ENCODE measurements around the gene ACVR2B.

ACVR2B gene

DNA sequence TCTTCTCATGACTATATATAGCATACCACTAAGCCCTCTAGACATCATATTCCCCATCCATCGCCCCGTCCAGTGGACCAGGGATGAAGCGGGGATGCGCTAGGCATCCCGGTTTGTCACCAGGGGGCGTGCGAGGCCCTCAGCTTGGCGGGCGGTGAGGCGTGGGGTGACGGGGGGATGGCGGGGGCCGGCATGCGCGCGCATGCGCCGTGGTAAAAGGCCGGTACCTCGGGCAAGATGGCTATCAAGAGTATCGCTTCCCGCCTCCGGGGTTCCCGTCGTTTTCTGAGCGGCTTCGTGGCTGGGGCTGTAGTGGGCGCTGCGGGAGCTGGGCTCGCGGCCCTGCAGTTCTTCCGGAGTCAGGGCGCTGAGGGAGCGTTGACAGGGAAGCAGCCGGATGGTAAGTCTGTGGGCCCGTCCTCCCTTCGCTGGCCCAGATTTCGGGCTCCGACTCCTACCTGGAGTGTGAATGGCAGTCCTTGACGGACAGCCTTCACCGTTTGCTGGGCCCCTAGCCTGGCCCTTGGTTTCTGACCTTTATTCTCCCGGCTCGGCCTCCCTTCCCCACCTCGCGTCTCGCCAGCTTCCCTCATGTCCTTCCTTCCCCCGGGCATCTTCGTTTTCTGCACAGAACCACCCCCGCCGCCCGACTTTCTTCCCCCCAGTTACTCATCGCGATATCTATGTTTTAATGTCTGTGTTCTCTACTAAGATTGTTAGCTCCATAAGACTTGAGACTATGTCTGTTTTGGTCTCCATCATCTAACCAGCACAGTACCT lies 42.6 kb downstream of the ACVR2B start, which contains the start of gene EXOG:
EXOG (plus strand) TSS at position 210 of the 780 bp plus-strand sequence; CDS start at position 238, 28 bp downstream.
- no peaks in the 10 kb centered on the region for H3K36me3 ChIP-seq (ENCODE audit: control insufficient read depth, insufficient read depth, low read length)
- peak within 1 kb of the TSS; percentile 87 for H3K4me2 ChIP-seq (ENCODE audit: low read length)
- peak within 1 kb of the TSS; percentile 74 for H3K4me3 ChIP-seq (ENCODE audit: low read depth, low read length)
- H2AFZ ChIP-seq: peak within 1 kb of the TSS; percentile 96
- TF ChIP-seq, protein P1, sequence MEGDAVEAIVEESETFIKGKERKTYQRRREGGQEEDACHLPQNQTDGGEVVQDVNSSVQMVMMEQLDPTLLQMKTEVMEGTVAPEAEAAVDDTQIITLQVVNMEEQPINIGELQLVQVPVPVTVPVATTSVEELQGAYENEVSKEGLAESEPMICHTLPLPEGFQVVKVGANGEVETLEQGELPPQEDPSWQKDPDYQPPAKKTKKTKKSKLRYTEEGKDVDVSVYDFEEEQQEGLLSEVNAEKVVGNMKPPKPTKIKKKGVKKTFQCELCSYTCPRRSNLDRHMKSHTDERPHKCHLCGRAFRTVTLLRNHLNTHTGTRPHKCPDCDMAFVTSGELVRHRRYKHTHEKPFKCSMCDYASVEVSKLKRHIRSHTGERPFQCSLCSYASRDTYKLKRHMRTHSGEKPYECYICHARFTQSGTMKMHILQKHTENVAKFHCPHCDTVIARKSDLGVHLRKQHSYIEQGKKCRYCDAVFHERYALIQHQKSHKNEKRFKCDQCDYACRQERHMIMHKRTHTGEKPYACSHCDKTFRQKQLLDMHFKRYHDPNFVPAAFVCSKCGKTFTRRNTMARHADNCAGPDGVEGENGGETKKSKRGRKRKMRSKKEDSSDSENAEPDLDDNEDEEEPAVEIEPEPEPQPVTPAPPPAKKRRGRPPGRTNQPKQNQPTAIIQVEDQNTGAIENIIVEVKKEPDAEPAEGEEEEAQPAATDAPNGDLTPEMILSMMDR (IDR thresholded peaks at IDR 0.05): peak; percentile 95
- H3K9me3 ChIP-seq (ENCODE audit: control insufficient read depth, low read length): no peaks in the 10 kb centered on the region
- peak within 1 kb of the TSS; percentile 62 for H3K27ac ChIP-seq
- no peaks in the 10 kb centered on the region for H3K27me3 ChIP-seq (ENCODE audit: control insufficient read depth, insufficient read depth, low read length)
- H3K9ac ChIP-seq: peak within 1 kb of the TSS; percentile 46
- no peaks in the 10 kb centered on the region for H3K79me2 ChIP-seq
- no peaks in the 10 kb centered on the region for H3K4me1 ChIP-seq

DNA sequence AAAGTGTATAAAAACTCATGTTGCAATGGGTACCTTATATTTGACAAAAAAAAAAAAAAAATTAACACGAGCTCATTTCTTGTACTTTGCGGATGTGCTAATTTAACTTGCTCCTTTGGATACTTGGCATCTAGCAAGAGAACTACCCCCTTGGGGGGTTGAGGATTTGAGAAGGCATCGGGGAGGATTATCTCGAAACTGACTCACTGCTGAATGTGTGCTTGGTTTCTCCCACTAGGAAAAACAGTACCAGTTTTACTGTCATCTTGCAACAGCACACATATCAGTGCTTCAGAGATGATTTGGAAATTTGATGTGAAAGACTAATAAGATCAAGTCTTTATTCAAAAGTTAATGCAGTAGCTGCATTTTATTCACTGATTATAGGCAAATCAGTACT lies 43.3 kb downstream of the ACVR2B start:
- no peaks in the 10 kb centered on the region for H3K27me3 ChIP-seq (ENCODE audit: control insufficient read depth, insufficient read depth, low read length)
- no peaks in the 10 kb centered on the region for H3K36me3 ChIP-seq (ENCODE audit: control insufficient read depth, insufficient read depth, low read length)
- H3K4me1 ChIP-seq: no peaks in the 10 kb centered on the region
- no peak overlapping the region for H3K27ac ChIP-seq
- H3K9me3 ChIP-seq (ENCODE audit: control insufficient read depth, low read length): no peaks in the 10 kb centered on the region
- no peak overlapping the region for H3K9ac ChIP-seq
- peak overlapping the region; percentile 87 for H3K4me2 ChIP-seq (ENCODE audit: low read length)
- H3K79me2 ChIP-seq: no peaks in the 10 kb centered on the region
- peak overlapping the region; percentile 96 for H2AFZ ChIP-seq
- H3K4me3 ChIP-seq (ENCODE audit: low read depth, low read length): peak overlapping the region; percentile 74
- TF ChIP-seq, protein P1 (IDR thresholded peaks at IDR 0.05): no peak

DNA sequence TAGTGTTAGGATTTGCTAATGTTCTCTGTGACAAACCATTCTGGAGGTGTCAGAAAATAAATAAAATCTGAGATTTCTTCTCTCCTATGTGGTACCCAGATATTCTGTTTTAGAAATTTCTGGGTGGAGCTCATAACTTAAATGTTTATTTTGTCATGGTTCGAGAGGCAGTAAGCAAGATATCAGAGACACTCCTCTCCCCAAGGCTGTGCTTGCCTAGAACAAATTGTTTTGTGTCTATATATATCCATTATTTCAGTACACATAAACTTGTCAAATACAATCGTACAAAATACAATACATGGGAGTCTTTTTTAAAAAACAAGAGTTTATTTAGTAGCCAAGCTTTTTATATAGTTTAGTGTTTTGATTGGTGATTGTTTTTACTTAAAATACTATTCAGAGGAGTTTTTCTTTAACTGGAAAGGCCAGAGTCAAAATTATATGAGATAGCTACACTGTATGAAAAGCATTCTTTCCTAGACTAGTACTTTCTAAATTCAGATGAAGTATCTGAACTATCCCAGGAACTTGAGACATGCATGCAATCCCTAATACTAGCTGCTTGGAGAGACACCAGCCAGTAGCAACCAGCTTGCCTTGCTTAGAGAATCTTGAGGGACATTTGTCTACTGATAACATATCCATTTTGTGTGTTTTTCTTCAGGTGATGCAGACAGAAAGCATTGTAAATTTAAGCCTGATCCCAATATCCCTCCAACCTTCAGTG lies 47.2 kb downstream of the ACVR2B start:
- no peaks in the 10 kb centered on the region for H3K4me1 ChIP-seq
- TF ChIP-seq, protein P1 (IDR thresholded peaks at IDR 0.05): no peak
- H3K79me2 ChIP-seq: no peaks in the 10 kb centered on the region
- H3K4me2 ChIP-seq (ENCODE audit: low read length): no peak overlapping the region
- H3K4me3 ChIP-seq (ENCODE audit: low read depth, low read length): no peak overlapping the region
- no peaks in the 10 kb centered on the region for H3K9me3 ChIP-seq (ENCODE audit: control insufficient read depth, low read length)
- no peak overlapping the region for H3K27ac ChIP-seq
- H3K27me3 ChIP-seq (ENCODE audit: control insufficient read depth, insufficient read depth, low read length): no peaks in the 10 kb centered on the region
- no peak overlapping the region for H2AFZ ChIP-seq
- no peak overlapping the region for H3K9ac ChIP-seq
- H3K36me3 ChIP-seq (ENCODE audit: control insufficient read depth, insufficient read depth, low read length): no peaks in the 10 kb centered on the region

DNA sequence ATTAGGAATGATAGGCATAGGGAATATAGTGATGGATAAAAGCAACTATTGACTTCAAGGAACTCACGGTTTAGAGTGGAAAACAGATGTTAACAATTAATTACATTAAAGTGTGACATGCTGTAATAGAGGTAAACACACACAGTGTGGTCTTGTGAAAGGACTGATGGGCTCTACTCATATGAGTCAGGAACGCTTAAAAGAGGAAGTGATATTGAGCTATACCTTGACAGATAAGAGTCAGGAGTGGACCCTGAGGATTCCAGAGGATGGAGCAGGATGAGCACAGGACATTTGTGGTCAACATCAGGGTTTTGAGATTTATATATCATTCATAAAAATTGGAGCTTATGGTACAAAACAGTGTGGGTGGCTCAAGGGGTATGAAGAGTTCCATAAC lies 53.4 kb downstream of the ACVR2B start:
- H3K4me1 ChIP-seq: no peaks in the 10 kb centered on the region
- no peak overlapping the region for H3K27ac ChIP-seq
- no peak overlapping the region for H3K9ac ChIP-seq
- H3K79me2 ChIP-seq: no peaks in the 10 kb centered on the region
- H2AFZ ChIP-seq: no peak overlapping the region
- H3K27me3 ChIP-seq (ENCODE audit: control insufficient read depth, insufficient read depth, low read length): no peaks in the 10 kb centered on the region
- TF ChIP-seq, protein P1 (IDR thresholded peaks at IDR 0.05): no peak
- H3K36me3 ChIP-seq (ENCODE audit: control insufficient read depth, insufficient read depth, low read length): no peaks in the 10 kb centered on the region
- H3K9me3 ChIP-seq (ENCODE audit: control insufficient read depth, low read length): no peaks in the 10 kb centered on the region
- H3K4me2 ChIP-seq (ENCODE audit: low read length): no peak overlapping the region
- no peak overlapping the region for H3K4me3 ChIP-seq (ENCODE audit: low read depth, low read length)
